Epithelial cell of esophagus (primary cell): Measurements from ENCODE around the gene EXOC6.
A peak's percentile ranks its signal among the peaks of the same experiment; 100 is the strongest.

Experiments
- DNase-seq: peaks from one replicate; pipeline ENCODE4 v3.0.0; 2010; ENCODE audit warnings: low read depth
- H3K4me3 ChIP-seq: 2 replicates; pipeline ENCODE4 v1.5.1; 2011; ENCODE audit warnings: mild to moderate bottlenecking, low read length, control low read depth
- CTCF ChIP-seq: IDR thresholded peaks from 2 replicates; pipeline ENCODE4 v1.5.1; 2011; ENCODE audit warnings: low read depth, mild to moderate bottlenecking, low read length, control low read depth, inconsistent platforms; ENCODE audit not compliant: insufficient read depth; ENCODE audit errors: missing control alignments

The EXOC6 gene

GRCh38 chr10:92848441-92849233 is at the start of gene EXOC6:
TSS of gene EXOC6 (plus strand) at chr10:92848520. CDS start at chr10:92848534, 14 bp downstream.
- TF ChIP-seq CTCF, result no peak

GRCh38 chr10:92799568-92799967 is 48.8 kb upstream of the EXOC6 start:
- peak; percentile 37 for DNase-seq
- no peak for TF ChIP-seq CTCF
- H3K4me3 ChIP-seq, result no peak overlapping the region

More at GRCh38 chr10:92848441-92849233, at the start of gene EXOC6:
- H3K4me3 ChIP-seq, result peak within 1 kb of the TSS; percentile 58
- DNase-seq, result peak; percentile 84

GRCh38 chr10:92800134-92800733 is 48.1 kb upstream of the EXOC6 start:
- no peak for TF ChIP-seq CTCF

GRCh38 chr10:92801978-92802872 is 46.1 kb upstream of the EXOC6 start:
- no peak for TF ChIP-seq CTCF
- H3K4me3 ChIP-seq, result no peak overlapping the region
- no peak for DNase-seq

More at GRCh38 chr10:92800134-92800733, 48.1 kb upstream of the EXOC6 start:
- DNase-seq, result no peak
- no peak overlapping the region for H3K4me3 ChIP-seq

- no peak overlapping the region for H3K4me3 ChIP-seq
- DNase-seq, result no peak
- no peak for TF ChIP-seq CTCF
These were observed 38.5 kb upstream of the EXOC6 start for GRCh38 chr10:92809840-92810239.

- TF ChIP-seq CTCF, result no peak
These were observed 37.3 kb upstream of the EXOC6 start for GRCh38 chr10:92810934-92811532.

More at GRCh38 chr10:92810934-92811532, 37.3 kb upstream of the EXOC6 start:
- H3K4me3 ChIP-seq, result no peak overlapping the region
- DNase-seq, result no peak
